Measurements from ENCODE around the gene TBX18.

The TBX18 gene

DNA sequence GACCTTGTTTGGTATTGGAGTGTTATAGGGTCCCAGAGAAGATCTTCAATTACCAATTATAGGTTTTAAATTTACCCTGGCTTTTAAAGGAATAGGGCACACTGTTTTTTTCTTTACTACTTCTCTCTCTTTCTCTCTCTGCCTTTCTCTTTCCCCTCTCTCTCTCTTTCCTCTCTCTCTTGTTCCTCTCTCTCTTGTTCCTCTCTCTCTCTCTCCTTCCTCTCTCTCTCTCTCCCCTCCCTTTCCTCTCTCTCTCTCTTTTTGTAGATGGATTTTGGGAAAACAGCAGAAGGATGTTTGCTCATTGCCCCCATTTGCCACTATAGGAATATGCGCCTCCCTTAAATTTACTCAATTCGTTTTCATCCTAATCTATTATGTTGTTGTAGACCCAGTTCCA, 45.2 kb downstream of the TBX18 start:
- H3K4me3 ChIP-seq (ENCODE audit: low read depth, low read length) = no peak overlapping the region
- no peak for DNase-seq (ENCODE audit: low read depth, low spot score)
- in situ Hi-C loops (cut with HindIII; ENCODE audit: low sequenced_read_pairs) = no loop called here
- TF ChIP-seq, protein P1, sequence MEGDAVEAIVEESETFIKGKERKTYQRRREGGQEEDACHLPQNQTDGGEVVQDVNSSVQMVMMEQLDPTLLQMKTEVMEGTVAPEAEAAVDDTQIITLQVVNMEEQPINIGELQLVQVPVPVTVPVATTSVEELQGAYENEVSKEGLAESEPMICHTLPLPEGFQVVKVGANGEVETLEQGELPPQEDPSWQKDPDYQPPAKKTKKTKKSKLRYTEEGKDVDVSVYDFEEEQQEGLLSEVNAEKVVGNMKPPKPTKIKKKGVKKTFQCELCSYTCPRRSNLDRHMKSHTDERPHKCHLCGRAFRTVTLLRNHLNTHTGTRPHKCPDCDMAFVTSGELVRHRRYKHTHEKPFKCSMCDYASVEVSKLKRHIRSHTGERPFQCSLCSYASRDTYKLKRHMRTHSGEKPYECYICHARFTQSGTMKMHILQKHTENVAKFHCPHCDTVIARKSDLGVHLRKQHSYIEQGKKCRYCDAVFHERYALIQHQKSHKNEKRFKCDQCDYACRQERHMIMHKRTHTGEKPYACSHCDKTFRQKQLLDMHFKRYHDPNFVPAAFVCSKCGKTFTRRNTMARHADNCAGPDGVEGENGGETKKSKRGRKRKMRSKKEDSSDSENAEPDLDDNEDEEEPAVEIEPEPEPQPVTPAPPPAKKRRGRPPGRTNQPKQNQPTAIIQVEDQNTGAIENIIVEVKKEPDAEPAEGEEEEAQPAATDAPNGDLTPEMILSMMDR (IDR thresholded peaks at IDR 0.05; ENCODE audit: low read depth, low read length) = no peak

DNA sequence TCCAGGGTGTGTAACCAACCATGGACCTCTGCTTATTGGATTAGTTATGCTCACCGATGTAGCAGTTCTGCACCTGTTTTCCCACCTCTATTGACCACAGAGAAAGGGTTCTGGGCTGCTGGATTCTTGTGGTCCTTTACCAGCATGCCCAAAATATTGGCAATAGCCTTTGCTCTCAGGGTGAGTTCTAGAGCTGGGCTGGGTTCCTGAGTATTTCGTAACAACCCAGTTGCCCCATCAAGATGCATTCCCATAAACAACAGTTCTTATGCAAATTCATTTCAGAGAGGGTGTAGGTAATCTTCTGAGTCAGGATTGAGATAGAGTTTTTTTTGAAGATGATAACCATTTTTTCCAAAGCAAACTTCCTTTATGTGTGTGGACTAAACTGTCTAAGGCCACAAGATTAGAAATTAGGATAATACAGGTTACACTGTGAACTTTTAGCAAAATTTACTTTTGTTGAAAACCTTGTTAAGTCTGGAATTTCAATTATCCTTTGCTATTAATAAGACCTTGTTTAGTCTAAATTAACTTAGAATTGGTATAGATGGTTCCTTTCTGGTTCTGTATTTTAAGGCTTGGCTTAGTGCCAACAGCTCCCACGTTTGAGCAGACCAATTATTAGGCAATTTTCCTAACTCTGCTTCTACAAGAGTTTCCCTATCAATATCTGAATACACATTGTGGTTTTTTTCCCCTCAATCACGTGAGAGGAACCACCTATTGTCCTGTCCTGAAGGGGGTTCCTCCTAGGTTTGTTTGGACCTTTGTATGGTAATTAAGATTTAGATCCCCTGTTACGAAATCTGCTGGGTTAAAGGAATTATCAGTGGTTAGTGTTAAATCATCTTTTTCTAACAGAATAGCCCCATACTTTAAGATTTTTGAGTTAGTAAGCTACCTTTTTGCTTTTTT, 46.1 kb downstream of the TBX18 start:
- no peak for DNase-seq (ENCODE audit: low read depth, low spot score)
- TF ChIP-seq, protein P1 (IDR thresholded peaks at IDR 0.05; ENCODE audit: low read depth, low read length) = no peak
- no peak overlapping the region for H3K4me3 ChIP-seq (ENCODE audit: low read depth, low read length)
- in situ Hi-C loops (cut with HindIII; ENCODE audit: low sequenced_read_pairs) = no loop called here

DNA sequence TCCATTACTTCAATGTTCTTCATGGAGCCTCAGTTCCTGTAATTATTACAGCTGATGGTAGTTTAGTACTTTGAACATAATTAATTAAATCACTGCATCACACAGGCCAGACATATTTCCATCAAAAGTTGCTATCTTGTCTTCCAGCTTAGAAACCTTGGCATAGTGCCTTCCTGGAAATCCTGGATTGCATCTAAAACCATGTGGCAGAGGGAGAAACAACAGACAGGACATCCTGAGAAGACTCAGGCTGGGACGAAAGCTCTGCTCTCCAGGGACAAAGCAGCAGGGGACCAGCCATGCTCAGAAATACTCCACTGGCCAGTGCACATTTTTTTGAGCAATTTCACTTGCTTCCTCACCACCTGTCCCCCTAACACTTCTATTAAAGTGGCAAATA, 55.3 kb downstream of the TBX18 start:
- no peak overlapping the region for H3K4me3 ChIP-seq (ENCODE audit: low read depth, low read length)
- in situ Hi-C loops (cut with HindIII; ENCODE audit: low sequenced_read_pairs) = no loop called here
- no peak for DNase-seq (ENCODE audit: low read depth, low spot score)
- TF ChIP-seq, protein P1 (IDR thresholded peaks at IDR 0.05; ENCODE audit: low read depth, low read length) = no peak

DNA sequence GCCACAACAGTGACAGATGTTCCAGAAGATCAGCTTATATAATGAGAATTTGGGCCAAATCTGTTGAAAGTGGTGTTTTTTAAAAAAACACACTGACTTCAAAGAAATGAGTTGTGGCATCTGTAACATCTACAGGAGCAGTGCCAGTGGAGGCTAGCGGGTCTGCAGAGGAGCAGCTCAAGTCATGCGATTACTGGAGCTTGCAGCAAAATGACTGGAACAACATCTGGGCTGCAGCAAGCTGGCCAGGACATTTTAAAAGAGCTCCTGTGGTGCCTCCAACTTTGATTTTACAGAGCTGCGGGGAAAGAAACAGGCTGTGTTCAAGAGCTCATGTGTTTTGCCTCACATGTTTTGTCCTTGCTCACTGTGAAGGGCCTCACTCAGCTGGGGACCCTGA, 57.2 kb downstream of the TBX18 start:
- DNase-seq (ENCODE audit: low read depth, low spot score) = no peak
- TF ChIP-seq, protein P1 (IDR thresholded peaks at IDR 0.05; ENCODE audit: low read depth, low read length) = no peak
- no peak overlapping the region for H3K4me3 ChIP-seq (ENCODE audit: low read depth, low read length)
- in situ Hi-C loops (cut with HindIII; ENCODE audit: low sequenced_read_pairs) = no loop called here

DNA sequence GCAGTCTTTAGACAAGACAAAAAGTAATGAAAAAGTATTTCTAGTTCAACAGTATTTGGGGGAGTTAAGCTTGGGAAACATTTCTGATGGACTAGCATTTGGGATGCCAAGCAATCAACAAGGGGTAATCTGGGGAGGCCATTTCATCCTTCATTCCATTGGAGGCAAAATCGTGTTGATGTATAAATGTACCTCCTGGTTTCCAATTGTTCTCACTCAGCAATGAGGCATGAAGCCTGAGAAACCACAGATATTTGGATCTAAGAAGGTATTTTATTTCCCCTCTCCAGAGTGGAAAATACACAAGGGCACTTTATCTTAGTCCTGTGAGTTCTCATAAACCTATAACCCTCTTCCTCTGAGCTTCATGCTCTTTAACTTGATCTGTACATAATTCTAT, 68.2 kb downstream of the TBX18 start:
- no peak overlapping the region for H3K4me3 ChIP-seq (ENCODE audit: low read depth, low read length)
- TF ChIP-seq, protein P1 (IDR thresholded peaks at IDR 0.05; ENCODE audit: low read depth, low read length) = no peak
- in situ Hi-C loops (cut with HindIII; ENCODE audit: low sequenced_read_pairs) = no loop called here
- peak; percentile 21 for DNase-seq (ENCODE audit: low read depth, low spot score)

DNA sequence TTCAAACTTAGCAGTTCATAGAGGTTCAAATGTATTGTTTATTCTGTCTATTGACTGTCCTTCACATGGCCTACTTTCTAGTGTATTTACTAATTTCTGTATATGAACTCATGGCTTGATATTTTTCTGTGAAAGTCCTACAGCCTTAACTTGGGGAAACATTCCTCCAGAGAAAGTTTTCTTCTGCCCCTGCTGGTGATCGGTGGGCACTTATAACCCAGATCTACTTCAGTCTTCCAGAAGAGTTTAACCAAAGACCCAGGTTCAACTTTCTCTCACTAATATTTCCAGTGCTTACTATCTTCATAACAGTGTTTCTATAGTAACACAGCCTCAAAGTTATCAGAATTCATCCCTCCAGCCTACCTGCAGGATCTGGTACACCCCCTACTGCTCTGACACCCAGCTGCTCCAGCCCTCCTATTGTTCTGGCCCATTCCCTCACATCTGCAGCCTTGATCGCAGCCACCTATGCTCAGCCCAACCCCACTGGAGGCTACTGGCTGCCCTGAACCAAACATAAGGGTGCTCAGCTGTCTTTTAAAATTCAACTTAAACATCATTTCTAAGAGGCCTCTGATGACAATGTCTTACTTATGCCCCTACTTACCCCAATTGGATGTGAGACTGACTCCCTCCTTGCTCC, 72.3 kb downstream of the TBX18 start:
- no peak for DNase-seq (ENCODE audit: low read depth, low spot score)
- in situ Hi-C loops (cut with HindIII; ENCODE audit: low sequenced_read_pairs) = no loop called here
- TF ChIP-seq, protein P1 (IDR thresholded peaks at IDR 0.05; ENCODE audit: low read depth, low read length) = no peak
- H3K4me3 ChIP-seq (ENCODE audit: low read depth, low read length) = no peak overlapping the region
